Measurements from ENCODE around the gene THSD4.
"Not testable (repeated sequence)": the region's sequence is repeated elsewhere in the genome, so short reads cannot be mapped to it uniquely, and the experiment has no call there.

The THSD4 gene

DNA sequence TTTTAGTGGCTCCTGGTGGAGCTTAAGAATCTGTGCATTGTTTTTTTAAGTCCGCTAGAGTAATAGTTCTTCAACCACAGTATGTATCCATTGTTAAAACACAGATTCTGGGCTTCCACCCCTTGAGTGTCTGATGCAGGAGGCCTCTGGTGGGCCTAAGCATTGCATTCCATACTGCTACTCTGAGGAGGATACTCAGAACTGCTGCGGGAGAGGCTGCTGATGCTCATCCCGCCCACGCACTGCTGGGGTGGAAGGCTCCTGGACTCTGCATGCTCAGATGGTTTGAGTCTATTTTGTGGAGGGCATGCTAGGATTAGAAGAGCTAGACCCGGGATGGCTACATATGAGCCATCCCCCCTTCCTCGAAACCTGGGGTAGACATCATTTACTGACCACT lies 74.4 kb downstream of the THSD4 start:
- no peak for DNase-seq (ENCODE audit: low spot score)

DNA sequence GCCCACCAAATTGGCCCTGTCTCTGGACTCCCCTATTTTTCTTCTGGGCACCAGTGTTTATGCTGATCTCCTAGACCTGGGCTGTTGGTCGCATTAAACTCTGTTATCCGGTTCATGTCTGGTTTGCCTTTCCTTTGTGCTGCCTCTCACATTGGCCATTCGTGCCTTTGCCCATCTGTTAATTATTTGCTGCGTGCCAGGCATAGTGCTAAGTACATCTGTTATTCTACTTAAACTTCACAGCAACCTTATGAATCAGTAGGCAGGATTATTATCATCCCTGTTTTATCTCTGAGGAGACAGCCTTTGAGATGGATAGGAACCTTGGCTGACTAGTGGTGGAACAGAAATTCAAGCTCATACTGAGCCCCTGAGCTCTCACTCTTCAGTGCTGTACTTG lies 76.0 kb downstream of the THSD4 start:
- DNase-seq (ENCODE audit: low spot score) = no peak

GRCh38 chr15:71192816-71193215 lies 77.5 kb downstream of the THSD4 start:
- DNase-seq (ENCODE audit: low spot score) = no peak

- no peak for DNase-seq (ENCODE audit: low spot score)
Observed at GRCh38 chr15:71194286-71194685, 79.0 kb downstream of the THSD4 start.

GRCh38 chr15:71195242-71195641 lies 80.0 kb downstream of the THSD4 start:
- no peak for DNase-seq (ENCODE audit: low spot score)

GRCh38 chr15:71197620-71198019 lies 82.3 kb downstream of the THSD4 start:
- DNase-seq (ENCODE audit: low spot score) = no peak

GRCh38 chr15:71198846-71199245 lies 83.6 kb downstream of the THSD4 start:
- DNase-seq (ENCODE audit: low spot score) = no peak

- no peak for DNase-seq (ENCODE audit: low spot score)
Observed at GRCh38 chr15:71199384-71200351, 84.4 kb downstream of the THSD4 start.

DNA sequence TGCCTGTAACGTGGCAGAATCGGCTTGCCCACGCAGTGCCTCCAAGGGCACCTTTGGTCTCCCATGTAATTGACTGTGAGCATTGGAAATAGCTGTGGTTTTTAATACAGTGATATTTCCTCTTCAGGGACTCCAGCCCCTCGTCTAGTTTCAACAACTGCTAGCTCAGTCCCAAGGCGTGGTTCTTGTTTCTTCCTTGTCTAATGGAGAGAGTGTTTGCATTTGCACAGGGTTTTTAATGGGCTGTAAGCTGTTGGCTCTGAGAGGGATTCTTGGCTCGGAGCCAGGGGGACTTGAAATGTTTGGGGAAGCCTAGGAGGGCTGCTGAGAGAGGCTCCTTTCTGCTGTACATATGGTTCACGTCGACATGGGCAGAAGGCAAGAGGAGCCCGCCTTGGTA lies 86.2 kb downstream of the THSD4 start:
- peak; percentile 83 for DNase-seq (ENCODE audit: low spot score)

- DNase-seq (ENCODE audit: low spot score) = no peak
Observed at GRCh38 chr15:71202712-71203111, 87.4 kb downstream of the THSD4 start.

DNA sequence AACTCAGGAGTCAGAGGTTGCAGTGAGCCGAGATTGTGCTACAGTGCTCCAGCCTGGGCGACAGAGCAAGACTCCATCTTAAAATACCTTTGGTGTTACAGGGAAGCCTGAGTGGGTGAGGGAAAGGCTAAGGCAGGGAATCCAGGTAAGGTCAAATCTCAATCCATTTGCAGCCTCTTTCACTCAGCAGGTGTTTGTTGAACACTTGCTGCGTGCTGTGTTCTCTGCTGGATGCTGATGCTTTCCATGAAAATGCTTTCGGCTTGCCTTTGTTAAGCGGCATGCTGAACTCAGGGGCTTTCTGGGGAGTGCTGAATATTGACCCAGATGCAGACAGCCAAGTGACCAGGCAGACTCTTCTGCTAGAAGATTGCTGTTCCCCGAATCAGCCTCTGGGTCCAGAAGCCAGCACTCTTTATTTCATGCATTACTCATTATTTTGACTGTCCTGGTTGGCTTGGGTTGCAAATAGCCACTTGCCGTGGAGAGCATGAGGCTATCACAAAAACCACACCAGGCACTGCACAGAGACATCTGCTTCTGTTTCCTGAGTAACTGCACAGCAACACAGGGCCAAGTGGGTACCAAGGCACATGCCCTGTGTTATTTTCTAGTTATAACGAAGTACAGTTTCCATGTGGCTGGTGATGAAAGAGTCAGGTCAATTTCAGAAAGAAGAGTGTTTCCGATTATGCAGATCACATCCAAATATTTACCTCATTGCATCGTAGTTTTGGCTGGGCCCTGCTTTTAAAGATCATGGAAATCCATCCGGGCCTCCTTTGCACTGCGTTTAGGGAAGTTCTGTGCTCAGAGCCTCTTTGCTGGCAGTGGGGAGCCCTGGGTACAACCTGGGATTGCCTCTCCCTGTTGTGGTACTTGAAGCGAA lies 88.6 kb downstream of the THSD4 start:
- no peak for DNase-seq (ENCODE audit: low spot score)

DNA sequence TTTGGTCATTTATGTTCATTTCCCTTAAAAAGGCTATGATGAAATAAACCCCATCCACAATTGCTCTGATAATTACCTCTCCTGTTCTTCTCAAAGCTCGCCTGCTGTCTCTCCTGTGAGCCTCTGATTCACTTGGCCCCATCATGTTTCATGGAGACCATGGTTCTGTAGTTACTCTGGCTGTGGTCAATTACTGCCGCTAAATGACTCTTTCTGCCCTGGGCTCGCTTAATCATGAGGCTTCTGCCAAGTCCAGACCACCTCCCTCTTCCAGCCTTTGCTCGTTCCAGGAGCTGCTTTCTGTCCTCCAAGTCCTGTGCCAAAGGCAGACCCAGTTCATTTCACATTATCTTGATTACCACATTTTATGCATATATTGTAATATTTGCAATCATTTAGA lies 91.9 kb downstream of the THSD4 start:
- DNase-seq (ENCODE audit: low spot score) = no peak

DNA sequence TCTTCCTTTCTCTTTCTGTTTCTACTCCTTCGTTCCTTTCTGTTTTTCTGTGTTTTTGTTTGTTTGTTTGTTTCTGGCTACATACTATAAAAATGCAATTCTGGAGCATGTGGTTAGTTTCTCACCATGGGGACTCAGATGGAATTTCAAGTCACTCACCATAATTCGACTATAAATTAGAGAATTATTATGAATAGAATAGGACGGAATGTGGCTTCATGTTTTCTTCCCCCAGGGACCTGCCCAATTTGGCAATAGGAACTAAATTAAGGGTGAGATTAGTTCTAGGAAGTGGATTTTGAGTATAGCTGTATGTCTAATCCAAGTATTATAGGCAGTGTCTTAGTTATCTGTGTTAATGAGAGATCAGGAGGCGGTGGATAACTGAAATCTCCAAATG lies 96.9 kb downstream of the THSD4 start:
- DNase-seq (ENCODE audit: low spot score) = no peak

DNA sequence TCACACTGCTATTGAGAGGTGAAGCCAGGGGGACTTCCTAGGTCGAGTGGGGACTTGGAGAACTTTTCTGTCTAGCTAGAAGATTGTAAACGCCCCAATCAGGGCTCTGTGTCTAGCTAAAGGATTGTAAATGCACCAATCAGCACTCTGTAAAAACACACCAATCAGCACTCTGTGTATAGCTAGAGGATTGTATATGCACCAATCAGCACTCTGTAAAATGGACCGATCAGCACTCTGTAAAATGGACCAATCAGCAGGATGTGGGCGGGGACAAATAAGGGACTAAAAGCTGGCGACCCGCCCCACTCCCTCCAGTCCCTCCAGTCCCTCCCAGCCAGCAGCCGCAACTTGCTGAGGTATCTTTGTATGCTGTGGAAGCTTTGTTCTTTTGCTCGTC lies 98.7 kb downstream of the THSD4 start:
- DNase-seq (ENCODE audit: low spot score) = not testable (repeated sequence)

DNA sequence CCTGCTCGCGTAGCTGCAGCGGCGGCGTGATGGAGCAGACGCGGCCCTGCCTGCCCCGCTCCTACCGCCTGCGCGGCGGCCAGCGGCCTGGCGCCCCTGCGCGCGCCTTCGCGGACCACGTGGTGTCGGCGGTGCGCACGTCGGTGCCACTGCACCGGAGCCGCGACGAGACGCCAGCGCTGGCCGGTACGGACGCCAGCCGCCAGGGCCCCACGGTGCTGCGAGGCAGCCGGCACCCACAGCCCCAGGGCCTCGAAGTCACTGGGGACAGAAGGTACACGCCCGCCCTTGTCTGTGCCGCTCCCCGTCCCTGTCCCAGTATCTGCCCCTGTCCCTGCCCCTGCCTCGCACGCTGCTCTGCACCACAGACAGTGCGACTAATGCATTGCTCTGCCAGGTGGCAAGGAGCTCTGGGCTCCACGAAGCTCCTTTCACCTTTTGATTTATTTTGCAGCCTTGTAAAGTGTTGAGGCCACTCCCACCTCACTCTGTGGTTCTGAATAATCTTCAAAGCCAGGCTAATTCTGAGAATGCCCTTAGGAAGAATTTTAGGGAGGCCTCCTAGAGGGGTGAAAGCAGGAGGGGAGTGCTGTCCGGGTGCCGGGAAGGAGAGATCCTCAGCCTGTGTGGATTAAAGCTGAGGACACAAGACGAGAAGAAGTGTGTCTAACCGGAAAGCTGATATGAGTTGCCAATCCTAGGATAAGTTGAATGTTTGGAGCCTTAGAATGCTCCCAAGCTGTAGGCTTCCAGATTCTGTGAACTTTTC lies 100.0 kb downstream of the THSD4 start:
- no peak for DNase-seq (ENCODE audit: low spot score)

- no peak for DNase-seq (ENCODE audit: low spot score)
Observed at GRCh38 chr15:71218272-71218805, 103.1 kb downstream of the THSD4 start.

GRCh38 chr15:71219101-71219500 lies 103.8 kb downstream of the THSD4 start:
- DNase-seq (ENCODE audit: low spot score) = no peak

GRCh38 chr15:71219645-71220044 lies 104.4 kb downstream of the THSD4 start:
- DNase-seq (ENCODE audit: low spot score) = no peak

DNA sequence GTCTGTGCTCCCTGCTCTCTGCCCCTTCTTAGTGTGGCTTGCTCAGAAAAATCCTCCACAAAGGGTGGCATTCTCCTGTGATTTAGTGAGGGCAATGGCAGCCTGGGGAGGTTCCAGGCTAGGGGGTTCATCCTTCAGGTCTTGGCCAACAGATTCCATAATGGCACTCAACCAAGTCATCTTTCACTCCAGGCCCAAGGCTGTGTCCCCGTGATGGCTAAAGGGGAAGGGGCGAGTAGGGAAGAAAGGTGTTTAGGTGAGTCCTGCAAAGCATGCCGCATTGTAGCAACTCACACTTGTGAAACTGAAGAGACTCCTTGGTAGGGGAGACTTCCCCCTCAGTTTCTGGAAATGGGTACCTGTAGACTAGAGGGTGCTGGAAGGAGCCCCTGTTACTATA lies 105.6 kb downstream of the THSD4 start:
- DNase-seq (ENCODE audit: low spot score) = no peak

DNA sequence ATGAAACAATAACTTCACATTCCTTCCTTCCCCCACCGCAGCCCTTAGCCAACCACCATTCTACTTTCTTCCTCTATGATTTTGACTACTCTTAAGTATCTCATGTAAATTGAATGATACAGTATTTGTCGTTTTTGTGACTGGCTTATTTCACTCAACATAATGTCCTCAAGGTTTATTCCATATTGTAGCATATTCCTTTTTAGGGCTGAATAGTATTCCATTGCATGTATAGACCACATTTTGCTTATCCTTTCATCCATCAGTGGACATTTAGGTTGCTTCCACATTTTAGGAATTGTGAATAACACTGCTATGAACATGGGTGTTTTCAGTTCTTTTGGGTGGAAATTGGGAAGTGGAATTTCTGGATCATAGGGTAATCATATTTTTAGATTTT lies 106.1 kb downstream of the THSD4 start:
- no peak for DNase-seq (ENCODE audit: low spot score)

DNA sequence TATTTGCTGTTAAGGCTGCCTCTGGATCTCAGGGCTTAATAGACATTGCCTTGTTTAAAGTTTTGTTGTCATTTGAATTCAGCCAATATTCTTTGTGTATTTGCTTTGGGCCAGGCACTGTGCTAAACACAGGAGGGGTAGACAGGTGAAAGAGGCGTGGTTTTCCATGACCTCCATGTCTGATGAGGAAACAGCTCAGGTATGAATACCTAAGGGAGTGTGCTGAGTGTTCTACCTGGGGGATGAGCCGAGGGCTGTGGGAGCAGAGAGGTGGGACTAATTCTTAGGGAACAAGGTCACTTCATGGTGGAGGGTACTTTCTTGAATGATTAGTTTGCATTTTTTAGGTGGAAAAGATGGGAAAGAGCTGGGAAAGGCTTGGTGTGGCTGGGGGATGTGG lies 108.2 kb downstream of the THSD4 start:
- no peak for DNase-seq (ENCODE audit: low spot score)

DNA sequence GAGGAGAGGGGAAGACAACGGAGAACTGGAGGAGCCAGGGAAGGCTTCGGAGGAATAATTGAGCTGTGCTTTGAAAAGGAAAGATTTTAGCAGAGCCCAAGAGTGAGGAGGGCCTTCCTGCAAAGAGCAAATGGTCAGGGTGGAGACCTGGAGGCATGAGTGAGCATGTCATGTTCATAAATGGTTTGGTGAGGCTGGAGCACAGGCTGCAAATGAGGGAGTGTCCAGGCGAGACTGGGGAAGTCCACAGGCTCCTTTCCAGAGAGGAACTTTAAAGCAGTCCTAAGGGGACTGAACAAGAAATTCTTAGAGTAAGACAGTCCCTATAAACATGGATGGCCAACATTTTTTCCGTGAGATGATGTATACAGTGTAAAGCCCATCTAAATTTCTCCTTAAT lies 108.8 kb downstream of the THSD4 start:
- DNase-seq (ENCODE audit: low spot score) = no peak

All from left forelimb (tissue), 1 donor.